Measurements from ENCODE around the gene SFSWAP.

DNA sequence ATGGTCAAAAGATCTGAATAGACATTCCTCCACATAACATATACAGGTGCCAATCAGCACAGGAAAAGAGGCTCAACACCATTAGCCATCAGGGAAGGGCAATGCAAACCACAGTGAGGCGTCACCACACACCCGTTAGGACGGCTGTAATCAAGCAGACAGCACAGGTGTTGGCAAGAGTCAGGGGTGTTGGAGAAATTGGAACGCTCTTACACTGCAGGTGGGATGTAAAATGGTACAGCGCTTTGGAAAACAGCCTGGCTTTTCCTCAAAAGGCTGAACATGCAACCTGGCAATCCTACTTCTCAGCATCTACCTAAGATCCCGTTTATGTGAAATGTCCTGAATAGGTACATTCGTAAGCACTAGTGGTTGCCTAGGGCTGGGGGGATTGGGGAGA is 95.8 kb downstream of the SFSWAP start:
- TF ChIP-seq CTCF (IDR thresholded peaks at IDR 0.05) (no peak), POLR2A (IDR thresholded peaks at IDR 0.05) (no peak)

Data from testis (tissue), 2 donors.